ENCODE results near the gene CRISPLD2.

DNA sequence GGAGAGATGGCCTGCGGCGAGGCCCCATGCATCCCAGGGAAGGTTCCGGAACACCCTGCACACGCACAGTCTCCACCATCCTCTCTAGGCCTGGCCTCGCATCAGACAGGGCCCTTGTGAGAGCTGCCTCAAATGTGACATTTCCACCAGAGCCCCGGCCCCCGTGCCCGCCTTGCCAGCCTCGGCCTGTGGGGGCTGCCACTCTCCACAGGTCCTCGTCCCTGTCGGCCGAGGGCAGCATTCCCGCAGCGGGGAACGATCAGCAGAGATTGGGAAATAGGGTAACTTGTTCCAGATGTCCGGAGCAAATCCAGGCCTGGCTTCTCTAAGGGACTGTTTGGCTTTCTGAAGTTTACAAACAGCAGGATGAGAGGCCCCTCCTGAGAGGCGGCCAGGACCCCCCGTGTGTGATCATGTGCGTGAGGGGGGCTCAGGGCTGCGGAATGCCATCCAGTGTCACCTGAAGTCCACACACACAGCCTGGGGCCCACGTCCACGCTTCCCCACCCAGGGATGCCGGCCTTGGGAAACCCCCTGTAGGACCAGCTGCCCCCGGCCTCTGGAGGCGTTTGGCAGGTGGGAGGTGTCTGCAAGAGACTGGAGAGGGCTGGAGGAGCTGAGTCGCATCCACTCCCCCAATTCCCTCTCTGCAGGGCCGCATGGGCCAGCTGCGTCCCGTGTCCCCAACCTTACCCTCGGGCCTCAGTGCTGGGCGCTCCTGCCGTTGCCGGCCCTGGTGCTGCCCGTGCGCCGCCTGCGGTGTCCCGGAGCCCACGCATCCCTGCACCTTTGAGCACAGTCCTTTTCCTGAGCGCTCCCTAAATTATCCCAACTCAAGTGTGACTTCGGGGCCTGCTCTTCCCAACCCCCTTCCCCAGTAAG, 121.1 kb downstream of the CRISPLD2 start:
- TF ChIP-seq, protein P1, sequence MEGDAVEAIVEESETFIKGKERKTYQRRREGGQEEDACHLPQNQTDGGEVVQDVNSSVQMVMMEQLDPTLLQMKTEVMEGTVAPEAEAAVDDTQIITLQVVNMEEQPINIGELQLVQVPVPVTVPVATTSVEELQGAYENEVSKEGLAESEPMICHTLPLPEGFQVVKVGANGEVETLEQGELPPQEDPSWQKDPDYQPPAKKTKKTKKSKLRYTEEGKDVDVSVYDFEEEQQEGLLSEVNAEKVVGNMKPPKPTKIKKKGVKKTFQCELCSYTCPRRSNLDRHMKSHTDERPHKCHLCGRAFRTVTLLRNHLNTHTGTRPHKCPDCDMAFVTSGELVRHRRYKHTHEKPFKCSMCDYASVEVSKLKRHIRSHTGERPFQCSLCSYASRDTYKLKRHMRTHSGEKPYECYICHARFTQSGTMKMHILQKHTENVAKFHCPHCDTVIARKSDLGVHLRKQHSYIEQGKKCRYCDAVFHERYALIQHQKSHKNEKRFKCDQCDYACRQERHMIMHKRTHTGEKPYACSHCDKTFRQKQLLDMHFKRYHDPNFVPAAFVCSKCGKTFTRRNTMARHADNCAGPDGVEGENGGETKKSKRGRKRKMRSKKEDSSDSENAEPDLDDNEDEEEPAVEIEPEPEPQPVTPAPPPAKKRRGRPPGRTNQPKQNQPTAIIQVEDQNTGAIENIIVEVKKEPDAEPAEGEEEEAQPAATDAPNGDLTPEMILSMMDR (IDR thresholded peaks at IDR 0.05) = no peak
- TF ChIP-seq POLR2A (IDR thresholded peaks at IDR 0.05) (no peak), POLR2AphosphoS5 (IDR thresholded peaks at IDR 0.05) (no peak)

Measured in suprapubic skin (tissue), 4 donors.